ENCODE data around the gene METTL21A.

METTL21A gene

DNA sequence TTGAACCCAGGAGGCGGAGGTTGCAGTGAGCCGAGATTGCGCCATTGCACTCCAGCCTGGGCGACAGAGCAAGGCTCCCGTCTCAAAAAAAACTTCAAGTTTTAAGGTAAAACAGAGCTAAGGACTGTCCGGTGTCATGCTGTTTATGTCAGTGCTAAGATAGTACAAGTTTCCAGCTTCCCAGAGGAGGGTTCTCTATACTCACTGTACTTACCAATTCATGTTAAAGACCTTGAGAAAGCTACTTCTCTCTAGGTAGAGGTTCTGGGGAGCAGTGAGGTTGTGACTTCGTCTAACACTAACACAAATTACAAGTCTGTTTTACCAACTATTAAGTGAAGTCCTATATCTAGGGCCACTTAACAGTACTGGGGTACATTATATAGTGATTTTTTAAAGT, 18.8 kb downstream of the METTL21A start:
- TF ChIP-seq POLR2A (IDR thresholded peaks at IDR 0.05; ENCODE audit: extremely low read depth, insufficient read length) (no peak), MAX (IDR thresholded peaks at IDR 0.05; ENCODE audit: low read depth, low read length) (no peak), CTCF (IDR thresholded peaks at IDR 0.05; ENCODE audit: low read depth, low read length) (no peak), MYC (IDR thresholded peaks at IDR 0.05; ENCODE audit: low read depth, low read length) (no peak)
- no peak for DNase-seq (ENCODE audit: low read depth)
- no peak overlapping the region for H3K4me3 ChIP-seq (ENCODE audit: low read depth, low read length)

DNA sequence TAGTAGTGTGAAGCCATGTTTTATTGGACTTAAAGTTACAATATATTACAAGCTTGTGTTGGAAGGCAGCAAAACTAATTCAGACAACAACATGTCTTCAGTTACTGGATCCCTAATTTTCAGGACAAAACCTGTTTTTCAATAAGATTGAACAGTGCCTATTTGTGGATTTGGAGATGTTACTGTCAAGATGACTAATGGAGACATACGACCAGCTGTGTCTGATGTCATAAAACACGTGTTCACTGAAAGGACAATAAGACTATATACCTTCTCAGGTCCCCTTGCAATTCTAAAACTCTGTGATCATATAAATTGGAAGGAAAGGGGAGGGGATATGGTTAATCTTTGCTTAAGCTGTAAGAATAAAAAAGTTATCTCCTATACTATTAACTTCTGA, 21.7 kb downstream of the METTL21A start:
- TF ChIP-seq MYC (IDR thresholded peaks at IDR 0.05; ENCODE audit: low read depth, low read length): no peak
- no peak for TF ChIP-seq CTCF (IDR thresholded peaks at IDR 0.05; ENCODE audit: low read depth, low read length)
- no peak for TF ChIP-seq POLR2A (IDR thresholded peaks at IDR 0.05; ENCODE audit: extremely low read depth, insufficient read length)
- no peak for TF ChIP-seq MAX (IDR thresholded peaks at IDR 0.05; ENCODE audit: low read depth, low read length)
- H3K4me3 ChIP-seq (ENCODE audit: low read depth, low read length): no peak overlapping the region
- no peak for DNase-seq (ENCODE audit: low read depth)

DNA sequence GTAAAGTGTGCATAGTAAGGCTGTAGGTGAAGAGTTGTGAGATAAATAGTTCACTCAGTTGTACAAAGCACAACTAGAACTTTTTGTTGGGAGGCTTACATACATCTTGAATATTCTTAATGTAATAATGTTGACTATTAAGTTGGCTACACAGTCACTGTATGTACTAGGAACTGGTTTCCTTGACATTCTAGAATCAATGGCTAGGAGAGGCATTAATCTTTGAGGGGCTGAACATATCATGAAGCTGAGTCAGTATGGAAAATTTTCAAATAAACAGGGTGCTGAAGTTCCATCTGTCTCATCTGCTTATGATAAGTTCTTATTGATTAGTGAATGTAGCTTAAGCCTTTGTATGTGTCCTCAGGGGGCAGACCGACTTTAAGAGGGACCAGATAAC, 23.4 kb downstream of the METTL21A start:
- H3K4me3 ChIP-seq (ENCODE audit: low read depth, low read length): no peak overlapping the region
- no peak for TF ChIP-seq POLR2A (IDR thresholded peaks at IDR 0.05; ENCODE audit: extremely low read depth, insufficient read length)
- TF ChIP-seq MAX (IDR thresholded peaks at IDR 0.05; ENCODE audit: low read depth, low read length): no peak
- TF ChIP-seq CTCF (IDR thresholded peaks at IDR 0.05; ENCODE audit: low read depth, low read length): no peak
- no peak for TF ChIP-seq MYC (IDR thresholded peaks at IDR 0.05; ENCODE audit: low read depth, low read length)
- DNase-seq (ENCODE audit: low read depth): no peak

DNA sequence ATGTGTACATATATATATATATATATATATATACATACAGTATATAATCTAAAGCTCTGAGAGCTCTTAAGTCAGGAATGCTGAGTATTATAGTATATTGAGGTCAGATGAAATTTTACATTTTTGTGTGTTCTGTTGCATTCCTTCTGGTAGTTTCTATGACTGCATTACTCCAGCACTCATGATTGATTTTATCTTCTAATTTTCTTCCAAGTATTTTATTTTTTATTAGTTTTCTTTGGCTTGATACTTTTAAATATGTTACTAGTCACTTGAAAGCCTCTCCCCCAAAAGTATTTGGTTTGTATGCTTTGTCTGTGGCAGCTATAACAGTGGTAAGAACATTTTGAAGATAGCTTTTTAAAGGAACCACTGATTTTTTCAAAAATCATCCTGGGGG, 25.0 kb downstream of the METTL21A start:
- no peak overlapping the region for H3K4me3 ChIP-seq (ENCODE audit: low read depth, low read length)
- TF ChIP-seq POLR2A (IDR thresholded peaks at IDR 0.05; ENCODE audit: extremely low read depth, insufficient read length) (no peak), MYC (IDR thresholded peaks at IDR 0.05; ENCODE audit: low read depth, low read length) (no peak), CTCF (IDR thresholded peaks at IDR 0.05; ENCODE audit: low read depth, low read length) (no peak), MAX (IDR thresholded peaks at IDR 0.05; ENCODE audit: low read depth, low read length) (no peak)
- DNase-seq (ENCODE audit: low read depth): no peak

DNA sequence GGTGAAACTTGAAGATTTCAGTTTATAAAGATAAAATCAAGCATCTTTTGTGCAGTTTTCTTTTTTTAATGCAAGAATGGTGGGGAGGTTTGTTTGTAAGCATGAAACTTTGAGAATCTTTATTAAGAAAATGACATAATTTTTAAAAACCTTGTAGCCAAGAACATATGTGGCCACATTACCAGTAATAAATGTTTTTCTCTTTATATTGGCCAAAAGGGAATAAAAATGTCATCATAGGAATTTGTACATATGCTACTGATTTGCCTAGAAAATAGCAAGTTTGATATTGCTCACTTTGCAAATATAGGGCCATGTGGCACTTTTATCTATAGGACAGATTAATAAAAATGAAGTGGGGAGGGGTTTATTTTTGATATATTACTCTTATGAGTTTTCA, 25.6 kb downstream of the METTL21A start:
- TF ChIP-seq MYC (IDR thresholded peaks at IDR 0.05; ENCODE audit: low read depth, low read length) (no peak), MAX (IDR thresholded peaks at IDR 0.05; ENCODE audit: low read depth, low read length) (no peak), POLR2A (IDR thresholded peaks at IDR 0.05; ENCODE audit: extremely low read depth, insufficient read length) (no peak), CTCF (IDR thresholded peaks at IDR 0.05; ENCODE audit: low read depth, low read length) (no peak)
- DNase-seq (ENCODE audit: low read depth): no peak
- no peak overlapping the region for H3K4me3 ChIP-seq (ENCODE audit: low read depth, low read length)

GRCh38 chr2:207594731-207595130, 30.5 kb downstream of the METTL21A start:
- TF ChIP-seq CTCF (IDR thresholded peaks at IDR 0.05; ENCODE audit: low read depth, low read length): no peak
- TF ChIP-seq MYC (IDR thresholded peaks at IDR 0.05; ENCODE audit: low read depth, low read length): no peak
- no peak for TF ChIP-seq POLR2A (IDR thresholded peaks at IDR 0.05; ENCODE audit: extremely low read depth, insufficient read length)
- no peak for TF ChIP-seq MAX (IDR thresholded peaks at IDR 0.05; ENCODE audit: low read depth, low read length)
- H3K4me3 ChIP-seq (ENCODE audit: low read depth, low read length): no peak overlapping the region
- no peak for DNase-seq (ENCODE audit: low read depth)
